Muscle of leg (tissue), 11 donors: ENCODE results near the gene ITPK1. TPM values are rescaled to one million over a fixed set of nuclear protein-coding genes. Genes with fewer than 3 reads are reported as not detected.

Experiments used
- DNase-seq: peaks from one replicate; pipeline ENCODE4 v3.0.0; 2013
- H3K27ac ChIP-seq: one replicate; pipeline ENCODE4 v1.5.1; 2013; ENCODE audit warnings: mild to moderate bottlenecking, low read length, control low read depth
- H3K27me3 ChIP-seq: one replicate; pipeline ENCODE4 v1.6.1; 2013; ENCODE audit warnings: low read length; ENCODE audit not compliant: control insufficient read depth, insufficient read depth
- H3K36me3 ChIP-seq: one replicate; pipeline ENCODE4 v1.6.1; 2013; ENCODE audit warnings: low read length; ENCODE audit not compliant: control insufficient read depth, insufficient read depth
- H3K4me1 ChIP-seq: one replicate; pipeline ENCODE4 v1.6.1; 2013; ENCODE audit warnings: low read length; ENCODE audit not compliant: control insufficient read depth, insufficient read depth
- H3K4me3 ChIP-seq: one replicate; pipeline ENCODE4 v1.5.1; 2013; ENCODE audit warnings: low read length, control low read depth
- H3K9me3 ChIP-seq: replicated peaks from 2 replicates; pipeline ENCODE4 v1.6.1; 2013; ENCODE audit warnings: low read depth, low read length; ENCODE audit not compliant: control insufficient read depth
- WGBS: methylation state at CpG from one replicate; pipeline ENCODE4 v1.1.5; 2013; ENCODE audit warnings: missing lambda C conversion rate; ENCODE audit not compliant: insufficient coverage; 5-methylcytosine and 5-hydroxymethylcytosine counted together
- polyA plus RNA-seq, 8 donors: library from polyadenylated mRNA; unstranded; fragments of 120-200 nt; gene quantifications; one replicate each; pipeline versions ENCODE4 v1.2.1 to v1.2.3, GENCODE V29; 2013; ENCODE audit warnings: inconsistent platforms in 1 of 8, low replicate concordance in 1 of 8; ENCODE audit not compliant: insufficient read length in 8 of 8, insufficient read depth in 1 of 8
- total RNA-seq: library from RNA; stranded (reverse); fragments of 120-200 nt; gene quantifications from one replicate; pipeline ENCODE4 v1.2.4, GENCODE V29; 2013

The ITPK1 gene
- total and polyA plus RNA-seq, 9 donors, result 10.0 to 25.7 (median 17.5) TPM

GRCh38 chr14:92897922-92898565 is 217.7 kb downstream of the ITPK1 start:
- H3K36me3 ChIP-seq, result no peaks in the 10 kb centered on the region
- peaks cover 2% of the 10 kb centered on the region for H3K9me3 ChIP-seq
- no peaks in the 10 kb centered on the region for H3K4me1 ChIP-seq
- 91% methylated on average over 3 of the region's 5 CpGs for WGBS
- H3K4me3 ChIP-seq, result no peak overlapping the region
- DNase-seq, result no peak
- peaks cover 10% of the 10 kb centered on the region for H3K27me3 ChIP-seq
- no peak overlapping the region for H3K27ac ChIP-seq

GRCh38 chr14:92895352-92895878 is 220.3 kb downstream of the ITPK1 start:
- no peaks in the 10 kb centered on the region for H3K4me1 ChIP-seq
- H3K4me3 ChIP-seq, result no peak overlapping the region
- H3K9me3 ChIP-seq, result peaks cover 2% of the 10 kb centered on the region
- no peak for DNase-seq
- H3K36me3 ChIP-seq, result no peaks in the 10 kb centered on the region
- H3K27me3 ChIP-seq, result peaks cover 6% of the 10 kb centered on the region
- no peak overlapping the region for H3K27ac ChIP-seq
- WGBS, result no CpG with 5 or more reads among the region's 4 CpGs

GRCh38 chr14:92892589-92892988 is 223.1 kb downstream of the ITPK1 start:
- no peak overlapping the region for H3K4me3 ChIP-seq
- H3K36me3 ChIP-seq, result no peaks in the 10 kb centered on the region
- peaks cover 2% of the 10 kb centered on the region for H3K9me3 ChIP-seq
- H3K4me1 ChIP-seq, result no peaks in the 10 kb centered on the region
- no peak overlapping the region for H3K27ac ChIP-seq
- H3K27me3 ChIP-seq, result peaks cover 6% of the 10 kb centered on the region
- DNase-seq, result no peak

- H3K4me3 ChIP-seq, result no peak overlapping the region
- no peak for DNase-seq
- 22% methylated on average over 3 of the region's 7 CpGs for WGBS
- H3K4me1 ChIP-seq, result no peaks in the 10 kb centered on the region
- no peaks in the 10 kb centered on the region for H3K36me3 ChIP-seq
- no peak overlapping the region for H3K27ac ChIP-seq
- H3K9me3 ChIP-seq, result peaks cover 2% of the 10 kb centered on the region
- H3K27me3 ChIP-seq, result peaks cover 11% of the 10 kb centered on the region
Observed at GRCh38 chr14:92890830-92891588, 224.7 kb downstream of the ITPK1 start.

- no peaks in the 10 kb centered on the region for H3K36me3 ChIP-seq
- H3K4me3 ChIP-seq, result no peak overlapping the region
- H3K4me1 ChIP-seq, result no peaks in the 10 kb centered on the region
- DNase-seq, result no peak
- H3K27ac ChIP-seq, result no peak overlapping the region
- peaks cover 16% of the 10 kb centered on the region for H3K27me3 ChIP-seq
- peaks cover 2% of the 10 kb centered on the region for H3K9me3 ChIP-seq
Observed at GRCh38 chr14:92888896-92889295, 226.8 kb downstream of the ITPK1 start.

GRCh38 chr14:92887157-92887556 is 228.6 kb downstream of the ITPK1 start:
- H3K9me3 ChIP-seq, result no peaks in the 10 kb centered on the region
- no peak overlapping the region for H3K4me3 ChIP-seq
- H3K27me3 ChIP-seq, result peaks cover 16% of the 10 kb centered on the region
- H3K27ac ChIP-seq, result no peak overlapping the region
- H3K4me1 ChIP-seq, result no peaks in the 10 kb centered on the region
- DNase-seq, result no peak
- H3K36me3 ChIP-seq, result no peaks in the 10 kb centered on the region
- no CpG with 5 or more reads among the region's 1 CpG for WGBS

Other genes starting within 250 kb of the ITPK1 start
- gene CHGA, start 192.8 kb downstream of the ITPK1 start, total RNA-seq, result not detected
- 10 to 100 TPM in 1 of 8 donors, 1 to 10 TPM in 1, under 1 TPM in 5, not detected in 1; 0.13 to 20.9 (median 0.50) TPM for gene CHGA, start 192.8 kb downstream of the ITPK1 start, polyA plus RNA-seq
- 27.0 TPM for gene MOAP1, start 69.0 kb upstream of the ITPK1 start, total RNA-seq
- 10 to 100 TPM; 21.0 to 23.8 (median 22.8) TPM for gene MOAP1, start 69.0 kb upstream of the ITPK1 start, polyA plus RNA-seq
- 12.1 TPM for gene LYSET, start 69.4 kb upstream of the ITPK1 start, total RNA-seq
- 10 to 100 TPM; 13.9 to 19.2 (median 16.3) TPM for gene LYSET, start 69.4 kb upstream of the ITPK1 start, polyA plus RNA-seq
- 10.8 TPM for gene GON7, start 91.1 kb upstream of the ITPK1 start, total RNA-seq
- 10 to 100 TPM in 3 of 8 donors, 1 to 10 TPM in 5; 8.6 to 12.5 (median 9.4) TPM for gene GON7, start 91.1 kb upstream of the ITPK1 start, polyA plus RNA-seq
- gene UBR7, start 91.3 kb upstream of the ITPK1 start, total RNA-seq, result 20.6 TPM
- gene UBR7, start 91.3 kb upstream of the ITPK1 start, polyA plus RNA-seq, result 10 to 100 TPM; 23.2 to 29.5 (median 25.7) TPM
- 18.9 TPM for gene BTBD7, start 217.1 kb upstream of the ITPK1 start, total RNA-seq
- gene BTBD7, start 217.1 kb upstream of the ITPK1 start, polyA plus RNA-seq, result 10 to 100 TPM; 17.2 to 27.2 (median 20.6) TPM
- not detected for gene COX8C, start 231.3 kb upstream of the ITPK1 start, total RNA-seq
- gene COX8C, start 231.3 kb upstream of the ITPK1 start, polyA plus RNA-seq, result under 1 TPM in 4 of 8 donors, not detected in 4; 0.23 to 0.74 (median 0.34) TPM